Gastrocnemius medialis (tissue), 4 donors: ENCODE results near the gene RGS14.
"Not testable (repeated sequence)": the region's sequence is repeated elsewhere in the genome, so short reads cannot be mapped to it uniquely, and the experiment has no call there.

Source experiments
- POLR2A ChIP-seq, 2 donors: fragments of 450-650 bp; IDR thresholded peaks; one replicate each; pipeline ENCODE4 v1.6.1; 2017; ENCODE audit warnings: antibody characterized with exemption in 2 of 2, mild to moderate bottlenecking in 2 of 2, moderate library complexity in 2 of 2
- TF ChIP-seq, protein P1 (sequence below), 5 experiments: fragments of 450-650 bp in 3 of 5; fragments of 200-600 bp in 2 of 5; sonication (generic) in 2 of 5; IDR thresholded peaks in 4 of 5; conservative IDR thresholded peaks in 1 of 5; 1 replicate in 4 of 5; 2 replicates in 1 of 5; pipeline ENCODE4 v1.5.1; 2016 to 2019; ENCODE audit warnings: antibody characterized with exemption in 5 of 5, mild to moderate bottlenecking in 3 of 5, moderate library complexity in 3 of 5

DNA sequence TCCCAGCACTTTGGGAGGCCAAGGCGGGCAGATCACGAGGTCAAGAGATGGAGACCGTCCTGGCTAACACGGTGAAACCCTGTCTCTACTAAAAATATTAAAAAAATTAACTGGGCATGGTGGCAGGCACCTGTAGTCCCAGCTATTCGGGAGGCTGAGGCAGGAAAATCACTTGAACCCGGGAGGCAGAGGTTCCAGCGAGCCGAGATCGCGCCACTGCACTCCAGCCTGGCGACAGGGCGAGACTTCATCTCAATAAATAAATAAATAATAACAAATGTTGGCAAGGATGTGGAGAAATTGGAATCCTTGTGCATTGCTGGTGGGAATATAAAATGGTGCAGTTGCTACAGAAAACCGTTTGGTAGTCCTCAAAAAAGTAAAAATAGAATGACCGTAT, 14.7 kb upstream of the RGS14 start:
- TF ChIP-seq, protein P1, sequence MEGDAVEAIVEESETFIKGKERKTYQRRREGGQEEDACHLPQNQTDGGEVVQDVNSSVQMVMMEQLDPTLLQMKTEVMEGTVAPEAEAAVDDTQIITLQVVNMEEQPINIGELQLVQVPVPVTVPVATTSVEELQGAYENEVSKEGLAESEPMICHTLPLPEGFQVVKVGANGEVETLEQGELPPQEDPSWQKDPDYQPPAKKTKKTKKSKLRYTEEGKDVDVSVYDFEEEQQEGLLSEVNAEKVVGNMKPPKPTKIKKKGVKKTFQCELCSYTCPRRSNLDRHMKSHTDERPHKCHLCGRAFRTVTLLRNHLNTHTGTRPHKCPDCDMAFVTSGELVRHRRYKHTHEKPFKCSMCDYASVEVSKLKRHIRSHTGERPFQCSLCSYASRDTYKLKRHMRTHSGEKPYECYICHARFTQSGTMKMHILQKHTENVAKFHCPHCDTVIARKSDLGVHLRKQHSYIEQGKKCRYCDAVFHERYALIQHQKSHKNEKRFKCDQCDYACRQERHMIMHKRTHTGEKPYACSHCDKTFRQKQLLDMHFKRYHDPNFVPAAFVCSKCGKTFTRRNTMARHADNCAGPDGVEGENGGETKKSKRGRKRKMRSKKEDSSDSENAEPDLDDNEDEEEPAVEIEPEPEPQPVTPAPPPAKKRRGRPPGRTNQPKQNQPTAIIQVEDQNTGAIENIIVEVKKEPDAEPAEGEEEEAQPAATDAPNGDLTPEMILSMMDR (IDR thresholded peaks at IDR 0.05 in 4 of 5, conservative IDR thresholded peaks at IDR 0.05 in 1 of 5) = not testable (repeated sequence)
- TF ChIP-seq POLR2A (IDR thresholded peaks at IDR 0.05) = not testable (repeated sequence)
